NCI-H1694 treated with DMSO at 0.1 percent for 48 hours (cell line): ENCODE results near the gene TTLL5.
"Not testable (repeated sequence)": the region's sequence is repeated elsewhere in the genome, so short reads cannot be mapped to it uniquely, and the experiment has no call there.

Experiments used
- DNase-seq: peaks from one replicate; lab custom pipeline; 2025; lab: John Stamatoyannopoulos, UW

Gene TTLL5

GRCh38 chr14:75648066-75648838, 12.8 kb upstream of the TTLL5 start:
- DNase-seq = no peak

DNA sequence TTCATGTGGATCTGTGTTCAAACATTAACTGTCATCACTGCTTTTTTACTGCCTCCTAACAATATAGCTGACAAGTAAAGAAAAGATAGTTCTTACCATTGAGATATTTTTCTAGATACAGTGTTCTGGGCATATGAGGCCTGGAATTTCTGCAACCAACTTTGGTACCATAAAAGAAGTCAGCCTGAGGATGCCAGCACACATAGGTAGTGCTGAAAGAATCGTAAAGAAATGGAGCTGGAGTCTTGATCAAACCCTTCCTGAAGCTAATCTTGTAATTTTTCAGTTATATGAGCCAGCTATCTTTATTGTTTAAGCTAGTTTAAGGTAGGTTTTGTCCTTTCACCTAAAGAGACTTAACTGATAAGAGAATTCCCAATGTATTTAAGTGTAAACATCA, 11.7 kb upstream of the TTLL5 start:
- DNase-seq = no peak

DNA sequence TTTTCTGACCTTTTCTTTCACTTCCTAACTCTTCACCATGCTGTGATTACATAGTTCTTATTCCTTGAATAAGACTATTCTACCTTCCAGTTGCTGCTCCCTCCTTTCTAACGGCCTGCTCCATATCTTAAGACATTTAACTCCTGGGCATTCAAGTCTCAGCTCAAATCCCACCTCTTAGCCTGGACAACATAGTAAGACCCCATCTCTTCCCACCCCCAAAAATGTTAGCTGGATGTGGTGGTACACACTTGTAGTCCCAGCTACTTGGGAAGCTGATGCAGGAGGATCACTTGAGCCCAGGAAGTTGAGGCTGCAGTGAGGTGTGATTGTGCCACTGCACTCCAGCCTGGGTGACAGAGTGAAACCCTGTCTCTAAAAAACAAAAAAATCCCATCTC, 11.3 kb upstream of the TTLL5 start:
- DNase-seq = no peak

DNA sequence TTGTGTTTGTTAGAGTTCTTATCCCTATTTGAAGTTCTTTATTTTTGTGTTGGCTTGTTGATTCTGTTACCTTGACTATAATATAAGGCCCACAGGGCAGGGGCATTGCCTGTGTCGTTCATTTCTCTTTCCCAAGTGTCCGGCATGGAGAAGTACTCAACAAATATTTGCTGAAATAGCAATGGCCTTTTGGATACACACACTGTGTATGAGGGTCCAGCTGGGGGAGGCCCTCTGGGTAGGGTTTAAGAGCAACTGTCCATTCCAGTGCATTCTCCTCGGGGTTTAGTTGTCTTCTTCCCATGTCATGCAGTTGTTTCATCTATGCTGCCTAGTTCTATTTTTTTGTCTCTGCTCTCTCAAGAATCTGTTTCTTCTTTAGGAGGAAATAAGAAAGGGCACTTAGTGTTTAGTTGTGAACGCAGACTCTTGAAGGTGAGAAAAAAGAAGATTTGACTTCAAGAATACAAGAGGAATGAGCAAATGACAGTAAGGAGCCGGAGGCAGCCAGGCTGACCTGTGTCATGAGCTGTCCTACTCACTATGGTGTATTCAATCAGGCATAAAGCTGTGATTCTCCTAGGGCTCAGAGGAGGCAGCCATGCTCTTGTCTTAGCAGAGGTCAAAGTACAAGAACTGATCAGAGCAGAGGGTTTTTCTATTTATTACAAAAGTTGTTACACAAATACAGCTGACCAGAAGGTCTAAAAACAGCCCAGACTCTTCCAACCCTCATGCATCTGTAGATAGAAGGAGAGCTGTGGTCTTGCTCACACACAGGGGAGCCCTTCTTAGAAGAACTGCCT, 10.6 kb upstream of the TTLL5 start:
- no peak for DNase-seq

GRCh38 chr14:75653563-75653962, 7.5 kb upstream of the TTLL5 start:
- DNase-seq = no peak

DNA sequence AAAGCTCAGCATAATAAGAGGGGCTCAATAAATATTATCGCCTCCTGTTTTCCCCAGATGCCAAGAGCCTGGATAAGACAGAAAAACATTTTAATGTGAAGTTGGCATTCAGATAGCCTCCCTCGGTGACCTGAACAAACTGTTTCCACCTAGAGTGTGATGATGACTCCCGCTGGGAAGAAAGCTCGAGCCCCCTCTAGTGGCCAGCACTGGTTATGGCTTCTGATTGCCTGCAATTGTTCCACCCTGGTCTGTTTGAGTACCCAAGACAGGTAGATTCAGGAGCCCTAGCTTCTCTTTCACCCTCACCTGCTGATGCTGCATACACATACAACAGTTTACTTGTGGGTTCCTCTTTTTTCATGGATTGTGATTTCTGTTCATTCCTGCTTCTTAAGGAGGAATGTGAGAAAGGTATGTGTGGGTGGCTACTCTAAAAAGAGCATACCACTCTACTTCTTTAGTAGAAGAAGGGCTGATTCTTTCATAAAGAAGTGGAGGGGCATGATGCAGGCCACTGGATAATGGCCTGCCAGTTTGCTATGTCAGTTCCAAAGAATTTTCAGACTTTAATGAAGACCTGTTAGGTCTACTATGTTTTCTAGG, 6.8 kb upstream of the TTLL5 start:
- DNase-seq = peak; percentile 76

GRCh38 chr14:75655235-75655634, 5.8 kb upstream of the TTLL5 start:
- DNase-seq = no peak

GRCh38 chr14:75657331-75657730, 3.7 kb upstream of the TTLL5 start:
- DNase-seq = no peak

DNA sequence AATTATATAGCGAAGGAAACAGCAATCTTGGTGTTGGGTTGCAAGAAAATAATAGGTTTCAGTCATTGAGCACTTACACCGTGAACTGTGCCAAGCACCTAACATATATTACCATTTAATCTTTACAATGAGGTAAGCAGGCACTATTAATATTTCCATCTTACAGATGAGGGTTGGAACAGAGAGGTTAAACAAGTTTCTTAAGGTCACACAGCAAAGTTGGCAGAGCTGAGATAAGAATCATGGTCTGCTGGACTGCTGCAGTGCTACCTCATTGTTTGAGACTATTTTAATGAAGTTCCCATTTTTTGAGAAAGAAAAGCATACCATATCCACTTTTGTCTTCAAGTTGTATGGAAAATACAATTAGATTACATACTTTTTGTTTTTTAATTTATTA, 2.1 kb upstream of the TTLL5 start:
- DNase-seq = no peak

- no peak for DNase-seq
Measured at GRCh38 chr14:75660238-75660629, 812 bp upstream of the TTLL5 start.

DNA sequence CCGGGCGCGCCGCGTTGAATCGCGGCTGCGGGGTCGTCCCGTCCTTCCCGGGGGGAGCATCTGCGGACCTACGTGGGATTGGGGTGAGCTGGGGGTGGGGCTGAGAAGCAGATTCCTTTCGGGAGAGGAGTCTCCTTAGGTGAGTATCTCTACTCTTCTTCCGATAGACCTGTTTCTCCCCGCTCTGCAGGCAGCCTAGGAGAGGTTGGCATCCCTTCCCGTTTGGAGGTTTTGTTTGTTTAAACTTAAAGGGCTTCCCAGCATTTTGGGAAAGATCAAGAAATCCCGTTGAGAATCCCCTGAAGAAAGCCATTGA, 411 bp downstream of the TTLL5 start:
- no peak for DNase-seq

DNA sequence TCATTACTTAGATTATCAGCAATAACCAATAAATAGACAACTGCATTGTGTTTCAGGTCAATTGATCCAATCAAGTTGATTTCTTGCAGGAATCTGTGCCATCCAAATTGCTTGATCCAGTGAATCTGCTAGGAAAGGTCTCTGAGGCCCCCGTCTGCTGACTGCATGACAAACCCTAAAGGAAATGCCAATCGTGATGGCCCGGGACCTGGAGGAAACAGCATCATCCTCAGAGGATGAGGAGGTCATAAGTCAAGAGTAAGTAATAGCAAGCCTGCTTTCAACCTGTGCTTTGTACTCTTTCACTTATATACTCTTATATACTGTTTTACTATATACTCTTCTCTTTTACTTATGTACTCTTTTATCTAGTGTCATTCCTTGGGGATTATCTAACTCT, 1.9 kb downstream of the TTLL5 start:
- DNase-seq = no peak

DNA sequence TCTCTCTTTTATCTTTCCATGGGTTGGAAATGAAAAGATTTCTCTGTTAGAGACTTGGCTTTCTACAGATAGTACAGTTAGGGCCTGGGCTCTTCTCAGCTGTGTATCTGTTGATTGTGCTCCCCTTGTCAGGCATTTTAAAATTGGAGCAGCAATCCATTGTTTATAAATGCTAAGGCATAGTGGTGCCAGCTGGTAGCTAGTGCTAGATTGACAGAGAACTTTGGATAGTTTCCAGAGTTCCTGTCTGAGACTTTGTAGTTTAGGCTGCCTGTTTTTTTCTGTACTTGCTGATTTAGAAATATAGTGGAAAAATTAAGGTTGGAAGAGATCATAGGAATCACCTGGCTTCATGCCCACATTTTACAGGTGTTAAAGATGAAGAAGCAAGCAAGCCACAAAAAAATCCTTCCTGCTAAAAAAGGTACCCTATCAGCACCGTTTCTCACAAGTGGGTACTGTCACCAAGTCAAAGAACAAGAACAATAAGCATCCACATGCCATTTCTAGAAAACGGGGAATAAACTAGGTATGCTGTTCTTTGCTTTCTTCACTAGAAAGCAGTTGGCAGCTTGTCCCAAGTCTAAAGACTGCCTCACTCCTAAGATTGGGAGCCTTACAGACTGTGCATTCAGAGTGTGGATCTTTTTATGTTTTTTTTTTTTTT, 6.2 kb downstream of the TTLL5 start:
- DNase-seq = peak; percentile 79

DNA sequence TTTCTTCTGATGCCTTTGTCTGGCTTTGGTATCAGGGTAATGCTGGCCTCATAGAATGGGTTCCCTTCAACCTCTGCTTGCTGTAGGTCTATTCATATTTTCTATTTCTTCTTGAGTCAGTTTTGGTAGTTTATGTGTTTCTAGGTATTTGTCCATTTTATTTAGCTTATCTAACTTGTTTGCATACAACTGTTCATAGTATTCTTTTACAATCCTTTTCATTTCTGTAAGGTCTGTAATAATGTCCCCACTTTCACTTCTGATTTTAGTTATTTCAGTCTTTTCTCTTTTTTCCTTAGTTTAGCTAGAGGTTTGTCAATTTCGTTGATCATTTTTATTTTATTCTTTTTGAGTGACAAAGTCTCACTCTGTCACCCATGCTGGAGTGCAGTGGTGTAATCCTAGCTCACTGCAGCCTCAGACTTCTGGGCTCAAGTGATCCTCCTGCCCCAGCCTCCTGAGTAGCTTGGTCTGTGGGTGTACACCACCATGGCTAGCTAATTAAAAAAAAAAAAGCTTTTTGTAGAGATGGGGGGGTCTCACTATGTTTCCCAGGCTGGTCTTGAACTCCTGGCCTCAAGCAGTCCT, 11.7 kb downstream of the TTLL5 start:
- no peak for DNase-seq

GRCh38 chr14:75673345-75674035, 12.4 kb downstream of the TTLL5 start:
- no peak for DNase-seq

- DNase-seq = no peak
Measured at GRCh38 chr14:75675265-75675960, 14.4 kb downstream of the TTLL5 start.

DNA sequence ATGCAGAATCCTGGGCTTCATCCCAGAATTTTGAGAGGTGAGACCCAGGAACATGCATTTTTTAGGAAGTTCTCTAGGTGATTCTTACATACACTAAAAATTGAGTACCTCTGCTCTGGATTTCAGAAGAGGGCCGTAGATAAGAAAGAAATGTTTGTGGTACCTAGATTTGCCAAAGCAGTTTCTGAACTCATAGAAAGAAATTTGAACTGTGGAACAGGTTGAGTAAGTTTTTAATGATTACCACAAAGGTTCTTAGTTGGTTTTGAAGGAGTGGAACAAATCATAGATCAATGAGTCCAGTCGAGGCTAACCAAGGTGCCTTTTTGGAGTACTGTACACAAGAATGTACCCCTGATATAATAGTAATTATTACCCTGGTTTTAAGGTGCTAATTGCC, 24.9 kb downstream of the TTLL5 start:
- DNase-seq = no peak

GRCh38 chr14:75689012-75689411, 28.0 kb downstream of the TTLL5 start:
- DNase-seq = no peak

- no peak for DNase-seq
Measured at GRCh38 chr14:75690010-75690409, 29.0 kb downstream of the TTLL5 start.

- DNase-seq = not testable (repeated sequence)
Measured at GRCh38 chr14:75695025-75695424, 34.0 kb downstream of the TTLL5 start.

GRCh38 chr14:75697386-75697785, 36.3 kb downstream of the TTLL5 start:
- no peak for DNase-seq
